HG03039 (cell line): ENCODE results near the gene AP3D1.

ENCODE experiments used
- ATAC-seq: cut with Tn5 transposase; IDR thresholded peaks from one replicate; pipeline ENCODE4 v1.9.1; 2021; ENCODE audit warnings: mild to moderate bottlenecking, moderate library complexity; ENCODE audit not compliant: unreplicated experiment

The AP3D1 gene

DNA sequence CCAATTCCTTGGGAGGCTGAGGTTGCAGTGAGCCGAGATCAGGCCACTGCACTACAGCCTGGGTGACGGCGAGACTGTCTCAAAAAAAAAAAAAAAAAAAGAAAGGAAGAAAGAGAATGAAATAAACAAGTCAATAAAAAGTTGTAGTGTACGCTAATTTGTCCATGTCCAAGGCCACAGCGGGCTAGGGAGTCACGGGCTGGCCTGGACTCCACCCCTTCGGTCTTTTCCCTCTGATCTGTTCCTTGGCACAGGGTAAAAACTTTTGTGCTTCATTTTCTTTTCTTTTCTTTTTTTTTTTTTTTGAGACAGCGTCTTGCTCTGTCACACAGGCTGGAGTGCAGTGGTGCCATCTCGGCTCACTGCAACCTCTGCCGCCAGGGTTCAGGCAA lies 80.9 kb downstream of the AP3D1 start:
- ATAC-seq = no peak

DNA sequence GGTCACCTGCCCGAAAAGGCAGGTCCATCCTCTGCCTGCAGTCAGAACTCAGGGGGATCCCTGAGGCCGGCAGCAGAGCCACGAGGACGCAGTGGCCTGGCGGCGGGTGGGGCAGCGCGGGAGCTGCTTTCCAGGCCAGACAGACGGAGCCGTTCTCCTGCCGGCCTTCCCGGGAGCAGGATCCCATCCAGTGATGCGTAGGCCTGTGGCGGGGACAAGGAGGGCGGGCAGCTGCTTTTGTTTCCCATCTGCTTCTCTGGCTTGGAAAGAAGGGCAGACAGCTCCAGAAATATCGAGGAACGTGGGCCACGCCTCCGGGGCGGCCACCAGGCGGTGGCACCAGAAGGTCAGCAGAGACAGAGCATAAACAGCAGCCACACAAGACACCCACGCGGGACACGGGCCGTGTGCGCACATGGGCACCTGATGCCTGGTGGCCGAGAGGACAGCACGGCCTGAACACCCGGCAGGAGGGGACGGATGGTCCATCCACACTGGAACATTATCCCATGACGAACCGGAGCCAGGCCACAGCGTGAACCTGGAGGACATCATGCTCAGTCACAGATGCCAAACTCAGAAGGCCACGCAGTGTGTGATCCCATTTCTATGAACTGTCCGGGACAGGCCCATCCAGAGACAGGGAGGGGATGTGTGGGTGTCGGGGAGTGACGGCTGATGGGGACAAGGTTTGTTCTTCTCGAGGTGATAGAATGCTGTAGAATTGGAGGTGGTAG lies 86.4 kb downstream of the AP3D1 start:
- no peak for ATAC-seq

DNA sequence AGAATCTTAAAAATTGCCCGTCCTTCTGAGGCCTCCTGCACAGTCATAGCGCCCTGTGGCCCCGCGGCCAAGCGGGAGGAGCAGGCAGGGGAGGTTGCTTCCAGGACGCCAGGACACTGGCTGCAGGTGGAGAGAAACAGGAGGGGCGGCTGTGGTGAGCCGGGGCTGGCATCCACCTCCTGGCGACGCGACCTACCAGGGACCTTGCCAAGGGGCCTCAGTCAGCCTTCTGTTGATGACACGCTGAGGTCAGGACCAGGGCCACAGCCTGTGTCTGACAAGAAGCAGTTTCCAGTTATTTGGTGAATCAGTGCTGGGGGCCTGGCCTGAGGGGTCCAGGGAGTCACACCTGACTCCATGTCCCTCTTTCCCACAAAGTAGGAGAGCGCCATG lies 87.0 kb downstream of the AP3D1 start:
- no peak for ATAC-seq

DNA sequence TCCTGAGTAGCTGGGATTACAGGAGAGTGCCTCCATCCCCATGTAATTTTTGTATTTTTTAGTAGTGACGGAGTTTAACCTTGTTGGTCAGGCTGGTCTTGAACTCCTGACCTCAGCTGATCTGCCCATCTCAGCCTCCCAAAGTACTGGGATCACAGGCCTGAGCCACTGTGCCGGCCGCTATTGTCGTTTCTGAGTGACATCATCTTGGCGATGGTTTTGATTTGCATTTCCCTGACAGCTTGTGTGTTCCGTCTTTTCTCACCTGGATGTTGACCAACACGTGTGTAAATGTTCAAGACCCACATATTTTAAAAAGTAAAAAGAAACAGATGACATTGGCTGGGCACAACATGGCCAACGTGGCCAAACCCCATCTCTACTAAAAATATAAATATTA lies 87.5 kb downstream of the AP3D1 start:
- ATAC-seq = no peak

DNA sequence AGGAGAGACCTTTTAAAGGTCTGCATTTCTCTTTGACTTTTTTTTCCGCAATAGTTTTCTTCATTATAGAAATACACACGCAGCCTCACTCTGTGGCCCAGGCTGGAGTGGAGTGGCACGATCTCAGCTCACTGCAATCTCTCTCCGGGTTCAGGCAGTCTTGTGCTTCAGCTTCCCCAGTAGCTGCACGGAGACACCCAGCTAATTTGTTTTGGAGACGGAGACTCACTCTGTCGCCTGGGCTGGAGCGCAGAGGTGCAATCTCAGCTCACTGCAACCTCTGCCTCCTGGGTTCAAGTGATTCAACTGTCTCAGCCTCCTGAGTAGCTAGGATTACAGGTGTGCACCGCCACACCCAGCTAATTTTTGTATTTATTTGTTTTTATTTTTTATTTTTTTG lies 88.6 kb downstream of the AP3D1 start:
- ATAC-seq = no peak

DNA sequence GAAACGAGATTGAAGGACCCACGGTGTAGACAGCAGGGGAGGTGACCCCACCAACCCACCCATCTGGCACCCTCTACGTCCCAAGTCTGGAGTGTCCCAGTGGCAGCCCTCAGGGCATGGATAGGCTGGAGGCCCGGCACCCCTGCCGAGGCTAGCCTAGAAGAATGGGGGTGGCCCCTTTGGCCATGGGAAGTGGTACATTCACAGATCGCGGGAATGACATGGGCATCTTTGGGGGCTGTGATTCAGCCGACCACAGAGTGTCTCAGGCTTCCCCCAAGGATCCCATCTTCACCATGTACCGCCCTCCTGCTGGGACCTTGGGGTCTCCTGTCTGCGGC lies 89.0 kb downstream of the AP3D1 start:
- ATAC-seq = no peak

DNA sequence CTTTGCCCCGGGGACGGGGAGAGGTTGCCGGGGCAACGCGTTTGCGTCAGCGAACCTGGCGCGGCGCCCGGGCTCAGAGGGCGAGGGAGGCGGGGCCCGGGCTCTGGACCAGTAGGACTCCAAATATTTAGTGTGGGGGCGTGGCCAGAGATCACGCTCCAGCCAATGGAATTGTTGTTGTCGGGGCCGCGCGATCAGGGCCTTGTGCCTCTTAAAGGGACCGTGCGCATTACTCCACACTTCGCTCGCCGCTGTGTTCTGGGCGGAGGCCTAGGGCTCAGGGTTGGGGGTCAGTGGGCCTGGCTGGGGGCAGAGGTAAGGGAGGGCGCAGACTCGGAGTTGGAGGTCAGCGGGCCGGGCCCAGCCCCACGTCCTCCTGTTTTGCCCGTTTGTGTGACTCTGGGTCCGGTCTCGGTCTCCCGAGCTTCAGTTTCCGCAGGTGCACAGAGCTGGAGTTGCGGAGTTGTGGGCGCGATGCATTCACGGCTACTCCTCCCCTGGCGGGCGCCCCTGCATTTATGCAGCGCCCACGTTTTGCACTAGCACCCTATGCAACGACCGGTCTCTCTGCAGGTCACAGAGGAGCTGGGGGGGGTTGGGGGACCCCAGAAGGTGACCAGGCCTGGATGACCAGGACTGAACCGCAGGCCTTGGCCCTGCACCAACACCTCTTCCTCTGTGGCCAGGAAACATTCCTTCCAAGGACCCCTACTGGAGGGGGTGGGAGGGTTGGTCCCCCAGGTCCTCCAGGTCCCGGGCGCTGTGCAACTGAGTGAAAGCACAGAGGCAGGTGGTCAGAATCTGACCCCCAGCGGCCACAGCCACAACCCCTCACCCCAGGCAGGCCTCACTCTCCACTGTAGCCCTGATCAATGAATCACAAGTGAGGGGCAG lies 89.6 kb downstream of the AP3D1 start:
- peak; percentile 60 for ATAC-seq

DNA sequence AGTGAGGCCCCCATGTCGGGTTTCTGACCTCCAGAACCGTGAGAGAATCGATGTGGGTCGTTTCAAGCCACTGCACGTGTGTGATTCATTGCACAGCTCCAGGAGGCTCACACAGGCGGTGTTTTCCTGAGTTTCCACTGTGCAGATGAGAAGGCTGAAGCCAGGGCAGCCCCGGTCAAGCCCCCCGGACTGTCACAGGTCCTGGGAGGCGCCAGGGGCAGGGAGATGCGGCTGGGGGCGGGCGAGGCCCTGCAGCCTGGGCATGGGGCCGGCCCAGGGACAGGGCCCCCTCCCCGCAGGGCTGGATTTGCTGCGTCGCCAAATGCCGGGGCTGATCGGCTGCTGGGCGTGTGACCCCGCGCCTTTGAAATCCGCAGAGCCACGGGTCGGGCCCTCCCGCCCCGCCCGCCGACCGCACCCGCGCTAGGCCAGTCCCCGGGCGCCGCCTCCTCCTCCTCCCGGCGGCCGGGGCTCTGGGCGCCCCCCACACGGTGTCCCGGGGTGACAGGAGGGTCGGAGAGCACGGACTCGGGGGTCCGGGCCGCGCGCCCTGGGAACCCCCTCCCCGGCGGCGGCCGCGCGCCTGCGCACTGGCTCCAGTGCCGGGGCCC lies 90.4 kb downstream of the AP3D1 start:
- peak; percentile 19 for ATAC-seq

DNA sequence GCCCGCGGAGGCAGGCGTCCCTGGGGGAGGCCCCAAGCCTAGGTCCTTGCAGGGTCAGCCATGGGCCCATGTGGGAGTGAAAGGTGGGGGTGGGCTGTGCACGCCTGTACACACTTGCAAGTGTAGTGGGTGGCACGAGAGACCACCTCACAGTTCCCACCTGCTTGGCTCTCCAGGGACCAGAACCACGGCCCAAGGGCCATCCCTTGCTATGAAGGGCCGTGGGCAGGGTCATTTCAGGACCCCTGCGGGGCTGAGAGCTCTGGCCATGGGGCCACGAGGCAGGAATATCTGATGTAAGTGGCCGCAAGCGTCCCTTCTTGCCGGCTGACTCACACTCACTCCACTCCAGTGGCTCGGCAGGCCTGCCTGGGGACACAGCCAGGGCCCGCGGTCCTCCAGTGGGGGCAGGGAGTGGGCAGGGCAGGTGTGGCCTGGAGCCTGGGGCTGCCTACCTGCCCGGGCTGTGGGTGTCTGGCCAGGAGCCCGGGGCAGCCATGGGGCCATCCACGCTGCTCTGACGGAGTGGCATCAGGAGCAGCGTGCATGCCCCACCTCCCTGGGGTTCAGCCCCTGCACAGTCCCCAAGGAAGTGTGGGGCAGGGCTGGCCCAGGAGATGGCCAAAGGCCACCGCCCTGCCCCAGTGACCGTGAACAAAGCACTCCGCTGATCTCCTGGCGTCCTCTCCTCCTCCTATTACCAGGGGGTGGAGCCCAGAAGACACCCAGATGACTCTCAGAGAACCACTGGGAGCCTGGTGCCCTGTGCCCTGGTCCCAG lies 91.8 kb downstream of the AP3D1 start:
- no peak for ATAC-seq

DNA sequence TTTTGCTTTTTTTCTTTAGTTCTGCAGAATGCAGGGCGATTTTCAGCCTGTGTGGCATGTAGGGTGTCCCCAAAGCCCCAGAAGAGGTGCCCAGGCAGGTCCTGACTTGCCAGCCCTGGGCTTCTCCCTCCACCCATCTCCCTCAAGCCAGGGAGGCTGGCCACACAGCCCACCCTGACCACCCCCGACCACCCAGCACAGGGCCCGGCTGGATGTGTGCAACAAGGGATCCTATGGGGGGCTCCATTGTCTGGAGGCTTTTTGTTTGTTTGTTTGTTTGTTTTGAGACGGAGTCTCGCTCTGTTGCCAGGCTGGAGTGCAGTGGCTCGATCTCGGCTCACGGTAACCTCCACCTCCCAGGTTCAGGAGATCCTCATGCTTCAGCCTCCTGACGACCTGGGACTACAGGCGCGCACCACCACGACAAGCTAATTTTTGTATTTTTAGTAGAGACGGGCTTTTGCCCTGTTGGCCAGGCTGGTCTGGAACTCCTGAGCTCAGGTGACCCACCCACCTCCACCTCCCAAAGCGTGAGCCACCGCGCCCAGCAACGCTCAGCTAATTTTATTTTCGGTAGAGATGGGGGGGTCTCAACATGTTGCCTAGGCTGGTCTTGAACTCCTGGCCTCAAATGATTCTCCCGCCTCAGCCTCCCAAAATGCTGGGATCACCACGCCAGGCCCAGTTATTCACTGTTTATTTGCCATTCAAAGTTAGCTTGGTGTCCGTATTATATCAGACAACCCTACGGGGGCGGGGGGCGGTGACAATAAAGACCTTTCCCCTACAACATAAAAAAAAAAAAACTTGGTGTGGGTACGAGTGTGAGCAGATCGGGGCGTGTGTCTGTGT lies 92.6 kb downstream of the AP3D1 start:
- no peak for ATAC-seq

DNA sequence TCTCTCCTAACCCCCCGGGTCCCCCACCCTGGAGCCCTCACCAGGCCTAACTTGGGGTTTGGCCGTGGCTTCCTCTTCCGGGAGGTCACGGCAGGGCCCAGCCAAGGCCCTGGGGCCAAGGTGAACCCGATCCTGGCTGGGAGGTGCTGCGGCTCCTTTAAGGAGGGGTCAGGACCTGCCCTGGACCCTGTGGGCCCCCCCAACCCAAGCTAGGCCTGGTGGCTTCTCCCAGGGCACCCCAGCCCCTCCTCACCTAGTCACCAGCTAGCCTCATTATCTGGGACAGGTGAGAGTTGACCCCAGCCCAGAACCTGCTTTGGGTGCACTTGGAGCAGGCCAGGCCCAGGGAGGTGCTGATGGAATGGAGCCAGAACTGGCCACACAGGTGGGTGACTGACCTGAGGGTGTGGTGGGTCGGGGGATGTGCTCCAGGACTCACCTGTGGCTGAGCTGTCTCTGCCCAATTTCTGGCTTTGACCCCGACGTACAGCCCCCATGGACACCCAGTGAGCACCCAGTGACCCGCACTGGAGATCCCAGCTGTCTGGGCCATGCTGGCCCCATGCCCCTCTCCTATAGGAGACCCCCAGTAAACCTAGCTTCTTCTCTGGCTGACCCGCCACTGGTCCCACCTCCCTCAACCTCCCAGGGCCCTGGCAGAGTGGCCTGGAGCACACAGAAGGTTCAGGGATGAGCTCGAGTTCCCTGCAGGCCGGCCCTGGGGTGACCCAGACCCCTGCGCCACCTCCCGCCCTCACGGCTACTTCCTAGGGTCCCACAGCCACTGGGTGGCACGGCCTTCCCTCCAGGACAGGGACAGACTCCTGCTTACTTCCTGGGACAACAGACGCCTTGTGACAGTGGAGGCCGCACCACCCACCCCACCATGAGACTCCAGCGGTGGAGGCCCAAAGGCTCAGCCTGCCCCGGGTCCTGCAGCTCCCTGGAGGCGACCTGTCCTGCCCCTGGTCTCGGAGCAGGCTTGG lies 93.6 kb downstream of the AP3D1 start:
- no peak for ATAC-seq

DNA sequence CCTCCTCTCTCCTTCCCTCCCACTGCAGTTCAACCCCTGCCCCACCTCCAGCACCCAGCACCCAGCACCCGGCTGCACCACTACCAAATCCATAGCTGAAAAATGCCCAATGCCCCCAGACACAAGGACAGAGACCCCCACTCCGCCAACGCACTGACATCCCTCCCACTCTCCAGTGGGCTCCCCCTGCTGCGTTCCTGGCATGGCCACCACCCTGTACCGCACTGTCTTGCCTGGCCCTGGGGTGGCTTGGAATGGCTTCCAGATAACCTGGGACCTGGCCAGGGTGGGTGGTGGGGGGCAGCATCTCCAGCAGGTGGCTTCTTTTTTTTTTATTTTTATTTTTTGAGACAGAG lies 94.6 kb downstream of the AP3D1 start:
- no peak for ATAC-seq

DNA sequence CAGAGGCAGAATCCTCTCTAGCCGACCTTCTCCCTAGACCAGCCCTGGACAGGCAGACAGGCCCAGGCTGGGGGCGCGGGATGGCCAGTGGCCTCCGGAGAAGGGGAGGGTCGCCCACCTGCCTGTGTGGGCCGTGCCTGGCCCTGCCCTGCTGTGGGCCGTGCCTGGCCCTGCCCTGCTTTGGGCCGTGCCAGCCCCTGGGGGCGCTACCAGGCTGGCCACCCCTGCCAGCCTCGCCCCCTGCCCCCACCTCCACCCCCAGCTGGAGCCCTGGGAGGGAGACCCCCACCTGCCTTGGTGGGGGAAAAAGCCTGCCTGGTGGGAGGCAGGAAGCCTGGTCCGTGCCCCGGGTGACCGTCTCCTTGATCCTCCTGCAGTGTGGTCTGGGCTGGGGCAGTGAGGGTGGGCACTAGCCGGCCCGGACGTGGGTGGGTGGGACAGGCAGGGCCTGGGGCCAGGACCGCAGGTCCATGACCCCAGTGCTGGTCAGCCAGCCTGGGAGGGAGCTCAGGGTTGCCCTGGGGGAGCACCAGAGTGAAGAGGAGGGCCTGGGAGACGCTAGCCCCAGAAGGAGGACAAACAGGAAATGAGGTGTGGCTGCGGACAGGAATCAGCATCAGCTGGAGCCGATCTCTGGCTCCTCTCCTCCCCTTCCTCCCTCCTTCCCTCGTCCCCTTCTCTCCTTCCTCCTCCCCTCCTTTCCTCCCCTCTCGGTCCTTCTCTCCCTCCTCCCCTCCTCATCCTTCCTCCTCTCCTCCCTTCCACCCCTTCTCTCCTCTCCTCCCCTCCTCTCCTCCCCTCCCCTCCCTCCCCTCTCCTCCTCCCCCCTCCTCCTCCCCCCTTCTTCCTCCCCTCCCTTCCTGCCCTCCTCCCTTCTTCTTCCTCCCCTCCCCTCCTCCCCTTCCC lies 95.2 kb downstream of the AP3D1 start:
- ATAC-seq = no peak

DNA sequence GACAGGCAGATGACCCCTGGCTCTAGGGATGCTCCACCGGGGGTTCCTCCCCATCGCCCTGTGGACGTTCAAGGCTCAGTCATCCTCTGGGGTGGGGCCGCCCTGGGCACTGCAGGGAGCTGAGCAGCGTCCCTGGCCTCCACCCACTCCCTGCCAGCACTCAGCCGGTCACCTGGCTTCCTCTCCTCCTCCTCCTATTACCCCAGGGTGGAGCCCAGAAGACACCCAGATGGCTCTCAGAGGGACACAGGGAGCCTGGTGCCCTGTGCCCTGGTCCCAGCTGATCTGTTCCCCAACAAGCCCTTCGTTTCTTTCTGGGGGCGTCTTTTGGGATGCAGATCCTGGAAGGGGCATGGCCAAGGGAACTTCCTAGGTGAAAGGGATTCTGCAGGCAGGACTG lies 96.6 kb downstream of the AP3D1 start:
- no peak for ATAC-seq

DNA sequence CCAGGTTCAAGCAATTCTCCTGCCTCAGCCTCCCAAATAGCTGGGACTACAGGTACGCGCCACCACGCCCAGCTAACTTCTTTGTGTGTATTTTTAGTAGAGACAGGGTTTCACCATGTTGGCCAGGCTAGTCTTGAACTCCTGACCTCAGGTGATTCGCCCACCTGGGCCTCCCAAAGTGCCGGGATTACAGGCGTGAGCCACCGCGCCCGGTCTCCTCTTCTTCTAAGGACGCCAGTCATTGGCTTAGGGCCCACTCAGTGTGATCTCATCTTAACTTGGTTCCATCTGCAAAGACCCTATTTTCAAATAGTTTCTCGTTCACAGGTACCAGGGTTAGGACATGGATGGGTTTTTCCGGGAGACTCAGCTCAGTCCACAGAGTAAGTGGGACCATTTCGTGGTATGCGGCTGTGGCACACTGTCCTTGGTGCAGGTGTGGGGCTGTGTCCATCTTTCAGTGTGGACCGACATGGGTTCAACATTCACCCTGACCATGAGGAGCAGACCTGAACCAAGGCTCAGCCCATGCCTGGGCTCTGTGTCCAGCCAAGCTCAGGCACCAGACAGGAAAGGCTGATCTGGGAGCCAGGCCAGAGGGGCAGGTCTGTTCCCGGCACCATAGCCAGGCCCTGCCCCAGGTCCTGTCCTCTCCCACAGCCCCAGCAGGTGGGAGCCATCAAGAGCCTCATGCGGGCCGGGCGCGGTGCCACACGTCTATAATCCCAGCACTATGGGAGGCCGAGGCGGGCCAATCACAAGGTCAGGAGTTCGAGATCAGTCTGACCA lies 97.6 kb downstream of the AP3D1 start:
- ATAC-seq = no peak

DNA sequence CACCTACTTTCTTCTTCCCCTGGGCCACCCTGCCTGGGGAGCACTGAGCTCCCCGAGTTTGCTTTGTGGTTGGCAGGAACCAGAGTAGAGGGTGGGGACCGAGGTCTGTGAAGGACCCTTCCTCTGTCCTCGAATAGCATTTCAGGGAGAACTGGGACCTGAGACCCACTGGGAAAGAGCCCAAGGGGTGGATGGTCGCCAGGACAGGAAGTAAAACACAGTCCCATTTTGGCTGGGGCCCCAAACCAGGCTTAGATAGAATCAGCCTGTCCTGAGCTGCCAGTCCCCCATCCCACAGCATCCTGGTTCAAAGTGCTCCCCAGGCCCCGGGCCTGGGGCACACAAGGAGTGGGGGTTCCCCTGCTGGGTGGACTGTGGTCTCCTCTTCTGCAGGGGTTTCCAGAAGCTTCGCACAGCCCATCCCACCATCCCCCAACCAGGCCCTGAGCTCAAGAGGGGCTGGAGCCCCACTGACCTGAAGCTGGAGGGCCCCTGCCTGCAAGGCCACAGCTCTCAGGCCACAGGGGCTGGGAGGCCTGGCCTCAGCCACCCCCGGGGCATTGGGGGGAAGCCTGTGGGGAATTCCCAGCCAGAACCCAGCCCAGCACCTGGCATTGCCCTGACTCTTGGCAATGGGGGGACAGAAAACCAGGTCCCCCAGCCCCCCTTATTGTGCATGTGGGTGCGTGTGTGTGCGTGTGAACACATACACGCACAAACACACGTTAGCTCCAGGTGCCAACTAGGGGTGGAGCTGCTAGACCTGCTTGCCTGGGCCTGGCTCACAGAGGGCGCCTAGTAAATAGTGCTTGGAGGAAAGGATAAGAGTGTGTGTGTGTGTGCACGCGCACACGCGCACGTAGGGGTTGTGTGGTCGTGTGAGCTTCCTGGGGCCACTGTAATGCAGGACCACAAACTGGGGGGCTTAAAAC lies 99.3 kb downstream of the AP3D1 start:
- ATAC-seq = no peak
